ENCODE measurements around the gene TBCD. TPM values are rescaled to one million over a fixed set of nuclear protein-coding genes. Genes with fewer than 3 reads are reported as not detected.

Gene TBCD
- total RNA-seq, 2 experiments from 2014 or later, result 87.8 to 145 TPM

GRCh38 chr17:82798752-82799151 is 46.9 kb downstream of the TBCD start:
- no peaks in the 10 kb centered on the region for H3K4me1 ChIP-seq (ENCODE audit: insufficient read depth, low read length, poor library complexity, severe bottlenecking)
- ChIA-PET CTCF (ENCODE audit: unreplicated experiment) (no interaction called here), POLR2A (no interaction called here)
- H3K36me3 ChIP-seq (ENCODE audit: insufficient read depth, low read length), result peaks cover 61% of the 10 kb centered on the region
- no peaks in the 10 kb centered on the region for H3K9me2 ChIP-seq (ENCODE audit: insufficient read depth, low read length)
- no peak overlapping the region for H3K4me3 ChIP-seq (ENCODE audit: low read depth, low read length, poor library complexity, severe bottlenecking)
- no peak overlapping the region for H2AFZ ChIP-seq (ENCODE audit: low read length)
- no peak overlapping the region for H3K4me2 ChIP-seq (ENCODE audit: low read length)
- no peak overlapping the region for H3K27ac ChIP-seq (ENCODE audit: low read depth, low read length, poor library complexity, severe bottlenecking)
- H4K20me1 ChIP-seq (ENCODE audit: insufficient read depth, low read length), result no peaks in the 10 kb centered on the region
- TF ChIP-seq CTCF (conservative IDR thresholded peaks at IDR 0.05; ENCODE audit: low read length), result no peak
- no peak for TF ChIP-seq EZH2phosphoT487 (IDR thresholded peaks at IDR 0.05; ENCODE audit: borderline replicate concordance, low read depth, low read length)
- BruUV-seq (replicated peaks), result no TSS peak
- no peaks in the 10 kb centered on the region for H3K9me3 ChIP-seq (ENCODE audit: low read length)
- H3K79me2 ChIP-seq (ENCODE audit: insufficient read depth, low read depth, low read length), result no peaks in the 10 kb centered on the region
- intact Hi-C loops (cut with micrococcal nuclease; ENCODE audit: unreplicated experiment), result no loop called here
- DNase-seq (ENCODE audit: low spot score), result no peak

GRCh38 chr17:82799591-82799990 is 47.7 kb downstream of the TBCD start:
- no peaks in the 10 kb centered on the region for H3K9me3 ChIP-seq (ENCODE audit: low read length)
- no peak overlapping the region for H3K27ac ChIP-seq (ENCODE audit: low read depth, low read length, poor library complexity, severe bottlenecking)
- no peak overlapping the region for H2AFZ ChIP-seq (ENCODE audit: low read length)
- H3K36me3 ChIP-seq (ENCODE audit: insufficient read depth, low read length), result peaks cover 61% of the 10 kb centered on the region
- H3K4me1 ChIP-seq (ENCODE audit: insufficient read depth, low read length, poor library complexity, severe bottlenecking), result no peaks in the 10 kb centered on the region
- intact Hi-C loops (cut with micrococcal nuclease; ENCODE audit: unreplicated experiment), result no loop called here
- no peak overlapping the region for H3K4me3 ChIP-seq (ENCODE audit: low read depth, low read length, poor library complexity, severe bottlenecking)
- CTCF ChIA-PET (ENCODE audit: unreplicated experiment), result no interaction called here
- no peak for DNase-seq (ENCODE audit: low spot score)
- H3K79me2 ChIP-seq (ENCODE audit: insufficient read depth, low read depth, low read length), result no peaks in the 10 kb centered on the region
- H4K20me1 ChIP-seq (ENCODE audit: insufficient read depth, low read length), result no peaks in the 10 kb centered on the region
- TF ChIP-seq CTCF (conservative IDR thresholded peaks at IDR 0.05; ENCODE audit: low read length), result no peak
- TF ChIP-seq EZH2phosphoT487 (IDR thresholded peaks at IDR 0.05; ENCODE audit: borderline replicate concordance, low read depth, low read length), result no peak
- no peaks in the 10 kb centered on the region for H3K9me2 ChIP-seq (ENCODE audit: insufficient read depth, low read length)
- no peak overlapping the region for H3K4me2 ChIP-seq (ENCODE audit: low read length)
- no TSS peak for BruUV-seq (replicated peaks)
- POLR2A ChIA-PET, result no interaction called here

- H3K9me3 ChIP-seq (ENCODE audit: low read length), result no peaks in the 10 kb centered on the region
- no peaks in the 10 kb centered on the region for H3K79me2 ChIP-seq (ENCODE audit: insufficient read depth, low read depth, low read length)
- H3K27ac ChIP-seq (ENCODE audit: low read depth, low read length, poor library complexity, severe bottlenecking), result no peak overlapping the region
- H3K4me1 ChIP-seq (ENCODE audit: insufficient read depth, low read length, poor library complexity, severe bottlenecking), result no peaks in the 10 kb centered on the region
- H3K9me2 ChIP-seq (ENCODE audit: insufficient read depth, low read length), result no peaks in the 10 kb centered on the region
- no peaks in the 10 kb centered on the region for H4K20me1 ChIP-seq (ENCODE audit: insufficient read depth, low read length)
- H3K4me2 ChIP-seq (ENCODE audit: low read length), result no peak overlapping the region
- no peak overlapping the region for H3K4me3 ChIP-seq (ENCODE audit: low read depth, low read length, poor library complexity, severe bottlenecking)
- H2AFZ ChIP-seq (ENCODE audit: low read length), result no peak overlapping the region
- POLR2A ChIA-PET, result no interaction called here
- peaks cover 53% of the 10 kb centered on the region for H3K36me3 ChIP-seq (ENCODE audit: insufficient read depth, low read length)
- TF ChIP-seq CTCF (conservative IDR thresholded peaks at IDR 0.05; ENCODE audit: low read length), result no peak
- TF ChIP-seq EZH2phosphoT487 (IDR thresholded peaks at IDR 0.05; ENCODE audit: borderline replicate concordance, low read depth, low read length), result no peak
- no TSS peak for BruUV-seq (replicated peaks)
- intact Hi-C loops (cut with micrococcal nuclease; ENCODE audit: unreplicated experiment), result no loop called here
- CTCF ChIA-PET (ENCODE audit: unreplicated experiment), result no interaction called here
- DNase-seq (ENCODE audit: low spot score), result no peak
Observed at GRCh38 chr17:82800885-82801284, 49.0 kb downstream of the TBCD start.

Measured in OCI-LY7 (cell line).